ENCODE measurements around the gene AHSP.

GRCh38 chr16:31505483-31505882, 22.2 kb upstream of the AHSP start:
- TF ChIP-seq CREB1 (IDR thresholded peaks at IDR 0.05; ENCODE audit: low read depth), result 0 out of 2 replicates have a peak, but pooled peaks have one; percentile 7
- no peak for TF ChIP-seq GATAD2B (conservative IDR thresholded peaks at IDR 0.05; ENCODE audit: low read depth)
- TF ChIP-seq CHD1 (IDR thresholded peaks at IDR 0.05; ENCODE audit: low read depth, low read length), result no peak
- TF ChIP-seq SREBF2 (IDR thresholded peaks at IDR 0.05; ENCODE audit: low read length), result no peak
- TF ChIP-seq, protein P1, sequence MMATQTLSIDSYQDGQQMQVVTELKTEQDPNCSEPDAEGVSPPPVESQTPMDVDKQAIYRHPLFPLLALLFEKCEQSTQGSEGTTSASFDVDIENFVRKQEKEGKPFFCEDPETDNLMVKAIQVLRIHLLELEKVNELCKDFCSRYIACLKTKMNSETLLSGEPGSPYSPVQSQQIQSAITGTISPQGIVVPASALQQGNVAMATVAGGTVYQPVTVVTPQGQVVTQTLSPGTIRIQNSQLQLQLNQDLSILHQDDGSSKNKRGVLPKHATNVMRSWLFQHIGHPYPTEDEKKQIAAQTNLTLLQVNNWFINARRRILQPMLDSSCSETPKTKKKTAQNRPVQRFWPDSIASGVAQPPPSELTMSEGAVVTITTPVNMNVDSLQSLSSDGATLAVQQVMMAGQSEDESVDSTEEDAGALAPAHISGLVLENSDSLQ (IDR thresholded peaks at IDR 0.05), result no peak
- TF ChIP-seq, protein P2, sequence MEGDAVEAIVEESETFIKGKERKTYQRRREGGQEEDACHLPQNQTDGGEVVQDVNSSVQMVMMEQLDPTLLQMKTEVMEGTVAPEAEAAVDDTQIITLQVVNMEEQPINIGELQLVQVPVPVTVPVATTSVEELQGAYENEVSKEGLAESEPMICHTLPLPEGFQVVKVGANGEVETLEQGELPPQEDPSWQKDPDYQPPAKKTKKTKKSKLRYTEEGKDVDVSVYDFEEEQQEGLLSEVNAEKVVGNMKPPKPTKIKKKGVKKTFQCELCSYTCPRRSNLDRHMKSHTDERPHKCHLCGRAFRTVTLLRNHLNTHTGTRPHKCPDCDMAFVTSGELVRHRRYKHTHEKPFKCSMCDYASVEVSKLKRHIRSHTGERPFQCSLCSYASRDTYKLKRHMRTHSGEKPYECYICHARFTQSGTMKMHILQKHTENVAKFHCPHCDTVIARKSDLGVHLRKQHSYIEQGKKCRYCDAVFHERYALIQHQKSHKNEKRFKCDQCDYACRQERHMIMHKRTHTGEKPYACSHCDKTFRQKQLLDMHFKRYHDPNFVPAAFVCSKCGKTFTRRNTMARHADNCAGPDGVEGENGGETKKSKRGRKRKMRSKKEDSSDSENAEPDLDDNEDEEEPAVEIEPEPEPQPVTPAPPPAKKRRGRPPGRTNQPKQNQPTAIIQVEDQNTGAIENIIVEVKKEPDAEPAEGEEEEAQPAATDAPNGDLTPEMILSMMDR (IDR thresholded peaks at IDR 0.05 in 2 of 3, conservative IDR thresholded peaks at IDR 0.05 in 1 of 3; ENCODE audit: control insufficient read depth in 2 of 3, extremely low read depth in 1 of 3, insufficient read depth in 1 of 3, low read depth in 3 of 3, low read length in 3 of 3), result no peak
- TF ChIP-seq EGR1 (IDR thresholded peaks at IDR 0.05; ENCODE audit: borderline replicate concordance in 1 of 2, low read depth in 2 of 2, low read length in 2 of 2), result no peak
- TF ChIP-seq, protein P3, sequence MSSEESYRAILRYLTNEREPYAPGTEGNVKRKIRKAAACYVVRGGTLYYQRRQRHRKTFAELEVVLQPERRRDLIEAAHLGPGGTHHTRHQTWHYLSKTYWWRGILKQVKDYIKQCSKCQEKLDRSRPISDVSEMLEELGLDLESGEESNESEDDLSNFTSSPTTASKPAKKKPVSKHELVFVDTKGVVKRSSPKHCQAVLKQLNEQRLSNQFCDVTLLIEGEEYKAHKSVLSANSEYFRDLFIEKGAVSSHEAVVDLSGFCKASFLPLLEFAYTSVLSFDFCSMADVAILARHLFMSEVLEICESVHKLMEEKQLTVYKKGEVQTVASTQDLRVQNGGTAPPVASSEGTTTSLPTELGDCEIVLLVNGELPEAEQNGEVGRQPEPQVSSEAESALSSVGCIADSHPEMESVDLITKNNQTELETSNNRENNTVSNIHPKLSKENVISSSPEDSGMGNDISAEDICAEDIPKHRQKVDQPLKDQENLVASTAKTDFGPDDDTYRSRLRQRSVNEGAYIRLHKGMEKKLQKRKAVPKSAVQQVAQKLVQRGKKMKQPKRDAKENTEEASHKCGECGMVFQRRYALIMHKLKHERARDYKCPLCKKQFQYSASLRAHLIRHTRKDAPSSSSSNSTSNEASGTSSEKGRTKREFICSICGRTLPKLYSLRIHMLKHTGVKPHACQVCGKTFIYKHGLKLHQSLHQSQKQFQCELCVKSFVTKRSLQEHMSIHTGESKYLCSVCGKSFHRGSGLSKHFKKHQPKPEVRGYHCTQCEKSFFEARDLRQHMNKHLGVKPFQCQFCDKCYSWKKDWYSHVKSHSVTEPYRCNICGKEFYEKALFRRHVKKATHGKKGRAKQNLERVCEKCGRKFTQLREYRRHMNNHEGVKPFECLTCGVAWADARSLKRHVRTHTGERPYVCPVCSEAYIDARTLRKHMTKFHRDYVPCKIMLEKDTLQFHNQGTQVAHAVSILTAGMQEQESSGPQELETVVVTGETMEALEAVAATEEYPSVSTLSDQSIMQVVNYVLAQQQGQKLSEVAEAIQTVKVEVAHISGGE (CRISPR knock-in tag; IDR thresholded peaks at IDR 0.05), result no peak
- TF ChIP-seq, protein P4, sequence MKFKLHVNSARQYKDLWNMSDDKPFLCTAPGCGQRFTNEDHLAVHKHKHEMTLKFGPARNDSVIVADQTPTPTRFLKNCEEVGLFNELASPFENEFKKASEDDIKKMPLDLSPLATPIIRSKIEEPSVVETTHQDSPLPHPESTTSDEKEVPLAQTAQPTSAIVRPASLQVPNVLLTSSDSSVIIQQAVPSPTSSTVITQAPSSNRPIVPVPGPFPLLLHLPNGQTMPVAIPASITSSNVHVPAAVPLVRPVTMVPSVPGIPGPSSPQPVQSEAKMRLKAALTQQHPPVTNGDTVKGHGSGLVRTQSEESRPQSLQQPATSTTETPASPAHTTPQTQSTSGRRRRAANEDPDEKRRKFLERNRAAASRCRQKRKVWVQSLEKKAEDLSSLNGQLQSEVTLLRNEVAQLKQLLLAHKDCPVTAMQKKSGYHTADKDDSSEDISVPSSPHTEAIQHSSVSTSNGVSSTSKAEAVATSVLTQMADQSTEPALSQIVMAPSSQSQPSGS (IDR thresholded peaks at IDR 0.05; ENCODE audit: low read length), result peak; percentile 47; the same call in 1 of the 2 replicates
- TF ChIP-seq EZH2 (IDR thresholded peaks at IDR 0.05; ENCODE audit: borderline replicate concordance, control insufficient read depth, low read depth, low read length), result no peak
- peak; percentile 46; the same call in 1 of the 2 replicates for TF ChIP-seq PML (IDR thresholded peaks at IDR 0.05; ENCODE audit: low read length)
- no peak for TF ChIP-seq POLR2A (IDR thresholded peaks at IDR 0.05; ENCODE audit: low read depth, low read length)

Data from GM12878 (cell line).